Spleen (tissue), 11 donors: Measurements from ENCODE around the gene SPNS2. TPM values are rescaled to one million over a fixed set of nuclear protein-coding genes. Genes with fewer than 3 reads are reported as not detected.

Source experiments
- DNase-seq: peaks from one replicate; pipeline ENCODE4 v3.0.0-alpha.2; 2020
- H3K27ac ChIP-seq, 8 donors: fragments of 200-600 bp; sonication (generic) in 7 of 8; 1 replicate in 4 of 8; 2 replicates in 4 of 8; pipeline versions ENCODE4 v1.5.0 to v1.8.0; 2016 to 2021; ENCODE audit warnings: inconsistent platforms in 4 of 8, mild to moderate bottlenecking in 4 of 8, moderate library complexity in 1 of 8
- H3K27me3 ChIP-seq, 7 donors: fragments of 200-600 bp; sonication (generic) in 6 of 7; replicated peaks in 1 of 7; 1 replicate in 4 of 7; 2 replicates in 3 of 7; pipeline versions ENCODE4 v1.5.0 to v1.8.0; 2016 to 2021; ENCODE audit warnings: inconsistent platforms in 3 of 7, mild to moderate bottlenecking in 1 of 7
- H3K36me3 ChIP-seq, 6 donors: fragments of 200-600 bp; sonication (generic) in 5 of 6; 1 replicate in 4 of 6; 2 replicates in 2 of 6; pipeline versions ENCODE4 v1.5.0 to v1.8.0; 2016 to 2021; ENCODE audit warnings: inconsistent platforms in 2 of 6
- H3K4me1 ChIP-seq, 6 donors: fragments of 200-600 bp; sonication (generic) in 5 of 6; 1 replicate in 3 of 6; 2 replicates in 3 of 6; pipeline versions ENCODE4 v1.5.0 to v1.8.0; 2016 to 2021; ENCODE audit warnings: inconsistent platforms in 3 of 6
- H3K4me3 ChIP-seq, 8 donors: fragments of 200-600 bp; sonication (generic) in 7 of 8; 1 replicate in 4 of 8; 2 replicates in 4 of 8; pipeline versions ENCODE4 v1.5.0 to v1.8.0; 2016 to 2021; ENCODE audit warnings: inconsistent platforms in 4 of 8, mild to moderate bottlenecking in 4 of 8, moderate library complexity in 2 of 8
- H3K9me3 ChIP-seq, 8 donors: fragments of 200-600 bp; sonication (generic) in 7 of 8; 1 replicate in 4 of 8; 2 replicates in 4 of 8; pipeline versions ENCODE4 v1.5.0 to v1.8.0; 2016 to 2021; ENCODE audit warnings: inconsistent platforms in 4 of 8
- CTCF ChIP-seq, 11 experiments: fragments of 200-600 bp in 7 of 11; fragments of 450-650 bp in 4 of 11; sonication (generic) in 4 of 11; IDR thresholded peaks in 8 of 11; conservative IDR thresholded peaks in 3 of 11; 1 replicate in 7 of 11; 2 replicates in 4 of 11; pipeline versions ENCODE4 v1.4.0 to v1.8.0; 2016 to 2021; ENCODE audit warnings: antibody characterized with exemption in 11 of 11, inconsistent platforms in 4 of 11, mild to moderate bottlenecking in 1 of 11
- POLR2A ChIP-seq, 3 donors: fragments of 450-650 bp; IDR thresholded peaks; one replicate each; pipeline ENCODE4 v1.5.1; 2017; ENCODE audit warnings: antibody characterized with exemption in 3 of 3, mild to moderate bottlenecking in 1 of 3
- POLR2AphosphoS5 ChIP-seq, 3 donors: sonication (generic); formaldehyde crosslinking; IDR thresholded peaks; one replicate each; pipeline ENCODE4 v1.5.1; 2017; ENCODE audit warnings: antibody characterized with exemption in 3 of 3
- WGBS, 5 donors: extraction: QIAGEN DNeasy Blood & Tissue Kit in 3 of 5; methylation state at CpG; one replicate each; pipeline versions ENCODE4 v1.1.5 to v1.1.7; 2013 to 2018; 5-methylcytosine and 5-hydroxymethylcytosine counted together
- intact Hi-C: fragments of 100-400 bp; cut with DNase I; formaldehyde crosslinking; loops from one replicate; pipeline ENCODE4 v1.15.0; 2023; ENCODE audit warnings: low total_unique reads
- polyA plus RNA-seq, 3 donors: library from polyadenylated mRNA; stranded (reverse); fragments of 200-250 nt; gene quantifications; one replicate each; pipeline ENCODE4 v1.2.1, GENCODE V29; 2013
- total RNA-seq, 7 donors: library from RNA; depleted of rRNA in 3 of 7; stranded (reverse); fragments of >200 nt in 3 of 7; fragmentation: NEBNext Ultra II Directional in 4 of 7; extraction: Animal tissue kit (Norgen Biotek cat#: 25700) in 4 of 7; gene quantifications; one replicate each; pipeline versions ENCODE4 v1.1.0 to v1.2.1, GENCODE V29; 2016 to 2021
- donor health status: healthy with polysubstance abuse.
- donor health status: DM: no; HTN: no; CAD: no; lungs with moderate emphysema.
- donor health status: DM: no; HTN: no; CAD: no.
- donor health status: Bipolar disorder and iron deficiency.
- donor health status: healthy.
- donor health status: DM: no; HTN: no; CAD: no.
- donor health status: DM: yes; HTN: yes; CAD: no.

SPNS2 gene
- total and polyA plus RNA-seq, 10 donors: 8.1 to 53.5 (median 22.9) TPM

GRCh38 chr17:4536742-4537411 is 38.2 kb downstream of the SPNS2 start:
- peak overlapping the region in 7 of 8 donors; percentile 64 to 82 (median 80) for H3K27ac ChIP-seq
- H3K4me1 ChIP-seq: peaks cover 16 to 100% (median 85%) of the 10 kb centered on the region in 6 donors
- DNase-seq: no peak
- peaks cover 0 to 7% (median 0%) of the 10 kb centered on the region in 7 donors for H3K27me3 ChIP-seq
- WGBS, 5 donors: 33 to 51% (median 37%) methylated on average over 18 of the region's 18 CpGs
- TF ChIP-seq POLR2AphosphoS5 (IDR thresholded peaks at IDR 0.05): peak in 1 of 3 donors; percentile 66
- TF ChIP-seq POLR2A (IDR thresholded peaks at IDR 0.05): no peak
- intact Hi-C loops: no loop called here
- H3K4me3 ChIP-seq: no peak overlapping the region
- peaks cover 0 to 62% (median 42%) of the 10 kb centered on the region in 6 donors for H3K36me3 ChIP-seq
- H3K9me3 ChIP-seq: no peaks in the 10 kb centered on the region

GRCh38 chr17:4537451-4538235 is 39.0 kb downstream of the SPNS2 start:
- H3K4me3 ChIP-seq: no peak overlapping the region
- H3K9me3 ChIP-seq: no peaks in the 10 kb centered on the region
- TF ChIP-seq POLR2A (IDR thresholded peaks at IDR 0.05) (no peak), POLR2AphosphoS5 (IDR thresholded peaks at IDR 0.05) (peak in 1 of 3 donors; percentile 54)
- intact Hi-C loops: no loop called here
- WGBS, 5 donors: 61 to 81% (median 73%) methylated on average over 14 to 19 of the region's 19 CpGs
- H3K27me3 ChIP-seq: peaks cover 0 to 7% (median 0%) of the 10 kb centered on the region in 7 donors
- H3K4me1 ChIP-seq: peaks cover 18 to 100% (median 84%) of the 10 kb centered on the region in 6 donors
- H3K27ac ChIP-seq: peak overlapping the region in 7 of 8 donors; percentile 64 to 82 (median 80)
- H3K36me3 ChIP-seq: peaks cover 0 to 65% (median 50%) of the 10 kb centered on the region in 6 donors
- no peak for DNase-seq

- TF ChIP-seq POLR2AphosphoS5 (IDR thresholded peaks at IDR 0.05) (no peak), POLR2A (IDR thresholded peaks at IDR 0.05) (no peak), CTCF (IDR thresholded peaks at IDR 0.05 in 8 of 11, conservative IDR thresholded peaks at IDR 0.05 in 3 of 11) (no peak)
- peak overlapping the region in 6 of 8 donors; percentile 64 to 82 (median 76) for H3K27ac ChIP-seq
- peaks cover 0 to 2% (median 0%) of the 10 kb centered on the region in 7 donors for H3K27me3 ChIP-seq
- intact Hi-C loops: no loop called here
- no peak for DNase-seq
- peaks cover 18 to 100% (median 83%) of the 10 kb centered on the region in 6 donors for H3K4me1 ChIP-seq
- H3K9me3 ChIP-seq: no peaks in the 10 kb centered on the region
- no peak overlapping the region for H3K4me3 ChIP-seq
- WGBS, 5 donors: 57 to 79% (median 62%) methylated on average over 8 to 13 of the region's 13 CpGs
- peaks cover 0 to 65% (median 58%) of the 10 kb centered on the region in 6 donors for H3K36me3 ChIP-seq
Observed at GRCh38 chr17:4538236-4539002, 39.7 kb downstream of the SPNS2 start.

- Histone ChIP-seq H3K27me3 (no peaks in the 10 kb centered on the region), H3K4me3 (no peak overlapping the region), H3K9me3 (no peaks in the 10 kb centered on the region), H3K36me3 (peaks cover 0 to 70% (median 61%) of the 10 kb centered on the region in 6 donors), H3K27ac (peak overlapping the region in 2 of 8 donors; percentile 11 to 80), H3K4me1 (peaks cover 18 to 100% (median 80%) of the 10 kb centered on the region in 6 donors)
- TF ChIP-seq POLR2AphosphoS5 (IDR thresholded peaks at IDR 0.05) (peak in 1 of 3 donors; percentile 41), CTCF (IDR thresholded peaks at IDR 0.05 in 8 of 11, conservative IDR thresholded peaks at IDR 0.05 in 3 of 11) (no peak)
- intact Hi-C loops: no loop called here
- DNase-seq: no peak
- WGBS, 5 donors: 76 to 84% (median 83%) methylated on average over 7 to 8 of the region's 8 CpGs
Observed at GRCh38 chr17:4539025-4539424, 40.3 kb downstream of the SPNS2 start.
